Upper lobe of right lung (tissue), 1 donor: Measurements from ENCODE around the gene ZFHX2. TPM values are rescaled to one million over a fixed set of nuclear protein-coding genes. Genes with fewer than 3 reads are reported as not detected.
"Not testable (repeated sequence)": the region's sequence is repeated elsewhere in the genome, so short reads cannot be mapped to it uniquely, and the experiment has no call there.

ENCODE experiments used
- ATAC-seq: fragments of 200-7000 bp; cut with Tn5 transposase; one replicate; pipeline ENCODE4 v1.9.1; 2020; ENCODE audit warnings: mild to moderate bottlenecking, moderate library complexity
- DNase-seq: peaks from one replicate; pipeline ENCODE4 v3.0.0-alpha.2; 2020
- H3K27ac ChIP-seq: fragments of 200-600 bp; one replicate; pipeline ENCODE4 v1.8.0; 2022
- H3K27me3 ChIP-seq: fragments of 200-600 bp; one replicate; pipeline ENCODE4 v1.8.0; 2022; ENCODE audit warnings: mild to moderate bottlenecking
- H3K36me3 ChIP-seq: fragments of 200-600 bp; one replicate; pipeline ENCODE4 v1.8.0; 2022
- H3K4me1 ChIP-seq: fragments of 200-600 bp; one replicate; pipeline ENCODE4 v1.8.0; 2022
- H3K4me3 ChIP-seq: fragments of 200-600 bp; one replicate; pipeline ENCODE4 v1.8.0; 2022; ENCODE audit warnings: mild to moderate bottlenecking
- H3K9me3 ChIP-seq: fragments of 200-600 bp; one replicate; pipeline ENCODE4 v1.8.0; 2022
- CTCF ChIP-seq: fragments of 200-600 bp; IDR thresholded peaks from one replicate; pipeline ENCODE4 v1.8.0; 2022; ENCODE audit warnings: antibody characterized with exemption
- intact Hi-C: fragments of 100-400 bp; cut with DNase I; formaldehyde crosslinking; loops from one replicate; pipeline ENCODE4 v1.11.0; 2022
- total RNA-seq: library from RNA; stranded (reverse); fragmentation: NEBNext Ultra II Directional; extraction: Animal tissue kit (Norgen Biotek cat#: 25700); gene quantifications from one replicate; pipeline ENCODE4 v1.2.1, GENCODE V29; 2021
- donor health status: DM: no; HTN: yes; CAD: no; lungs with severe emphysema.

ZFHX2 gene
- total RNA-seq, 1 donor from 2014 or later, result 2.3 TPM

DNA sequence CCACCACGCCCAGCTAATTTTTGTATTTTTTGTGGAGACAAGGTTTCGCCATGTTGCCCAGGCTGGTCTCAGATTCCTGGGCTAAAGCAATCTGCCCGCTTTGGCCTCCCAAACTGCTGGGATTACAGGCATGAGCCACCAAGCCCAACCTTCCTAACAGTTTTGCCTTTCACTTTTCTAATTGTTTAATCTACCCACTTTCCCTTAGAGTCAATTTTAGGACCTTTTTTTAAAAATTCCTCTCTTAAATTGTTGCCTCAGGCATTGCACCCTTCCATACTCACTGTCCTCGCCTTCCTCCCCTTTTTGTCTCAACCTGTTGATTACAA is 11.5 kb downstream of the ZFHX2 start:
- TF ChIP-seq CTCF, result no peak

DNA sequence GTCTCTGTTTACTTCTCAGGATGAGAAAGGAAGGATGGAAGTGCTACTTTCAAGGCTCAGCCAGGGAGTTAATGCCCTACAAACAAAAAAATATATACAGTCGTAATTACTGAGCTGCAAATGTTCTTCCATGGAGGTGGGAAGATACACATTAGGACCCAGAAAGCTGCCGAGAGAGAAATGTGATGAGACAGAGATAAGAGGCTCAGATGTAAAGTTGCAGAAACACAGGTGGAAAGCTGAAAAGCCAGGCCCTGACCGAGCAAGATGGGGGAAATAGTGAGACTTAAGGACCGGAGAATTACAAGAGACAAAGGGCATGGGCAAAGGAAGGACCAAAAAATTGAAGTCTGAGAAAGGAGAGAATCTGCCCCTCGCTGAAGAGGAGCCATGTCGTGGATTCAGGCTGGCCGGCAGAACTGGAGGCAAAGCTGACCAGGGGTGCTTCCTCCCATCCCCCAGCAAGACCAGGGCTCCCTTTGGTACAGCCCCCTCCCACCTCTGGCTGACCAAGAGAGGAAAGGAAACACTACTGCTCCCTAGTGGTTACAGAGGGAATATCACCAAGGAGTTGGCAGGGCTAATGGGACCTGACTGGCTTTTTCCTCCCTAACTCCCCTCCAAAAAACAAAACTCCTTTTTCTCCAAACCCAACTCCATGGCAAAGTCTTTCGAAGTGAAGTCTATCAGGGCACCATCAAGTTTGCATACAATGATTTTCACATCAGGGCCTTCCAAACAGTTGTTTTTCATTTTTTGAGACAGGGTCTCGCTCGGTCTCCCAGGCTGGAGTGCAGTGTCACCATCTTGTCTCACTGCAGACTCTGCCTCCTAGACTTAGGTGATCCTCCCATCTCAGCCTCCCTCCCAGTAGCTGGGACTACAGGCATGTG is 12.1 kb downstream of the ZFHX2 start:
- no peak overlapping the region for H3K4me3 ChIP-seq

More for the DNA sequence above, 11.5 kb downstream of the ZFHX2 start:
- H3K4me3 ChIP-seq, result no peak overlapping the region
- ATAC-seq, result no peak
- H3K36me3 ChIP-seq, result no peaks in the 10 kb centered on the region
- no peaks in the 10 kb centered on the region for H3K4me1 ChIP-seq
- no peak for DNase-seq
- intact Hi-C loops, result no loop called here
- no peaks in the 10 kb centered on the region for H3K27me3 ChIP-seq
- H3K9me3 ChIP-seq, result no peaks in the 10 kb centered on the region
- H3K27ac ChIP-seq, result no peak overlapping the region

GRCh38 chr14:23538785-23539184 is 12.8 kb downstream of the ZFHX2 start:
- no peaks in the 10 kb centered on the region for H3K36me3 ChIP-seq
- H3K4me3 ChIP-seq, result no peak overlapping the region
- no peaks in the 10 kb centered on the region for H3K4me1 ChIP-seq
- no peak for DNase-seq
- TF ChIP-seq CTCF, result no peak
- H3K27me3 ChIP-seq, result no peaks in the 10 kb centered on the region
- no peaks in the 10 kb centered on the region for H3K9me3 ChIP-seq
- ATAC-seq, result no peak
- intact Hi-C loops, result no loop called here
- no peak overlapping the region for H3K27ac ChIP-seq

More for the DNA sequence above, 12.1 kb downstream of the ZFHX2 start:
- H3K4me1 ChIP-seq, result no peaks in the 10 kb centered on the region
- DNase-seq (no peak), ATAC-seq (peak; percentile 87)
- no peaks in the 10 kb centered on the region for H3K36me3 ChIP-seq
- peak; percentile 78 for TF ChIP-seq CTCF
- no peaks in the 10 kb centered on the region for H3K9me3 ChIP-seq
- intact Hi-C loops, result no loop called here
- H3K27me3 ChIP-seq, result no peaks in the 10 kb centered on the region
- no peak overlapping the region for H3K27ac ChIP-seq

- H3K4me1 ChIP-seq, result no peaks in the 10 kb centered on the region
- intact Hi-C loops, result no loop called here
- TF ChIP-seq CTCF, result no peak
- no peaks in the 10 kb centered on the region for H3K9me3 ChIP-seq
- no peaks in the 10 kb centered on the region for H3K36me3 ChIP-seq
- H3K27ac ChIP-seq, result no peak overlapping the region
- ATAC-seq (no peak), DNase-seq (no peak)
- no peak overlapping the region for H3K4me3 ChIP-seq
- no peaks in the 10 kb centered on the region for H3K27me3 ChIP-seq
Observed at GRCh38 chr14:23538050-23538718, 13.4 kb downstream of the ZFHX2 start.

GRCh38 chr14:23537351-23538049 is 14.1 kb downstream of the ZFHX2 start:
- ATAC-seq, result no peak
- H3K4me1 ChIP-seq, result no peaks in the 10 kb centered on the region
- H3K4me3 ChIP-seq, result no peak overlapping the region
- intact Hi-C loops, result no loop called here
- no peak for DNase-seq
- no peak for TF ChIP-seq CTCF
- H3K36me3 ChIP-seq, result no peaks in the 10 kb centered on the region
- H3K27me3 ChIP-seq, result no peaks in the 10 kb centered on the region
- no peak overlapping the region for H3K27ac ChIP-seq
- no peaks in the 10 kb centered on the region for H3K9me3 ChIP-seq

- DNase-seq, H3K27me3 ChIP-seq, H3K27ac ChIP-seq, H3K4me1 ChIP-seq, ATAC-seq, H3K4me3 ChIP-seq, H3K9me3 ChIP-seq, H3K36me3 ChIP-seq, intact Hi-C loops: not testable (repeated sequence)
Observed at GRCh38 chr14:23536906-23537305, 14.7 kb downstream of the ZFHX2 start.
